Measurements from ENCODE around the gene SLC20A1. TPM values are rescaled to one million over a fixed set of nuclear protein-coding genes. Genes with fewer than 3 reads are reported as not detected.
"Not testable (repeated sequence)": the region's sequence is repeated elsewhere in the genome, so short reads cannot be mapped to it uniquely, and the experiment has no call there.

Gene SLC20A1
- total RNA-seq, 1 donor from 2014 or later, result 18.4 TPM

- Histone ChIP-seq H3K4me3 (no peak overlapping the region), H3K4me1 (no peaks in the 10 kb centered on the region), H3K27ac (no peak overlapping the region), H3K36me3 (no peaks in the 10 kb centered on the region), H3K9me3 (no peaks in the 10 kb centered on the region), H3K27me3 (no peaks in the 10 kb centered on the region)
- TF ChIP-seq CTCF (IDR thresholded peaks at IDR 0.05), result no peak
- DNase-seq (ENCODE audit: low spot score in 2 of 2), result no peak
- intact Hi-C loops (cut with DNase I), result no loop called here
Measured at GRCh38 chr2:112603731-112604130, 42.0 kb upstream of the SLC20A1 start.

- Histone ChIP-seq H3K27ac (no peak overlapping the region), H3K36me3 (no peaks in the 10 kb centered on the region), H3K27me3 (no peaks in the 10 kb centered on the region), H3K4me3 (no peak overlapping the region), H3K9me3 (no peaks in the 10 kb centered on the region), H3K4me1 (no peaks in the 10 kb centered on the region)
- intact Hi-C loops (cut with DNase I), result no loop called here
- peak in 1 of 2 donors; percentile 13 for DNase-seq (ENCODE audit: low spot score in 2 of 2)
- TF ChIP-seq CTCF (IDR thresholded peaks at IDR 0.05), result no peak
Measured at GRCh38 chr2:112604952-112605351, 40.8 kb upstream of the SLC20A1 start.

- Histone ChIP-seq H3K27me3 (no peaks in the 10 kb centered on the region), H3K27ac (no peak overlapping the region), H3K4me1 (no peaks in the 10 kb centered on the region), H3K36me3 (no peaks in the 10 kb centered on the region), H3K9me3 (no peaks in the 10 kb centered on the region), H3K4me3 (no peak overlapping the region)
- no peak for TF ChIP-seq CTCF (IDR thresholded peaks at IDR 0.05)
- intact Hi-C loops (cut with DNase I), result no loop called here
- peak in 1 of 2 donors; percentile 37 for DNase-seq (ENCODE audit: low spot score in 2 of 2)
Measured at GRCh38 chr2:112605926-112606325, 39.8 kb upstream of the SLC20A1 start.

DNA sequence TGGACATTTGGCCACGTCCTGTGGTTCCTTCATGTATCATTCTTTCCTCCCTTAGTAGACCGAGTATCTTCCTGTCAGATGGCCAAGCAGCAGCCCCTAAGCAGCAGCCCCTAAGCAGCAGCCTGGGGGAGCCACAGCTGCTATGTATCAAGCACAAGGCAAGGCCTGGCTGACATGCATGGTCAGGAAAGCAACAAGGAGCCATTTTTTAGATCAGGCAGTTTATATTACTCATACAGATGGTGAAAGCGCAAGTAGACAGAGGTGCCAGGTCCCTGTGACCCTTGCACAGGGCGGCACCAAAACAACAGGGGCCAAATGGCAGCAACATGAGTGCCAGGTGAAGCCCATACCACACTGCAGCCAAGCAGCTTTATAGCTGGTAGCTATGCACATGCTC, 39.2 kb upstream of the SLC20A1 start:
- no peaks in the 10 kb centered on the region for H3K27me3 ChIP-seq
- TF ChIP-seq CTCF (IDR thresholded peaks at IDR 0.05), result no peak
- H3K36me3 ChIP-seq, result no peaks in the 10 kb centered on the region
- peak in 1 of 2 donors; percentile 40 for DNase-seq (ENCODE audit: low spot score in 2 of 2)
- H3K4me3 ChIP-seq, result no peak overlapping the region
- H3K4me1 ChIP-seq, result no peaks in the 10 kb centered on the region
- H3K9me3 ChIP-seq, result no peaks in the 10 kb centered on the region
- H3K27ac ChIP-seq, result no peak overlapping the region
- intact Hi-C loops (cut with DNase I), result no loop called here

GRCh38 chr2:112607680-112608438, 37.9 kb upstream of the SLC20A1 start:
- H3K27ac ChIP-seq, result no peak overlapping the region
- intact Hi-C loops (cut with DNase I), result no loop called here
- no peaks in the 10 kb centered on the region for H3K27me3 ChIP-seq
- H3K4me3 ChIP-seq, result no peak overlapping the region
- no peaks in the 10 kb centered on the region for H3K9me3 ChIP-seq
- H3K4me1 ChIP-seq, result no peaks in the 10 kb centered on the region
- no peak for TF ChIP-seq CTCF (IDR thresholded peaks at IDR 0.05)
- no peaks in the 10 kb centered on the region for H3K36me3 ChIP-seq
- DNase-seq (ENCODE audit: low spot score in 2 of 2), result peak in 1 of 2 donors; percentile 18

- H3K4me3 ChIP-seq; H3K9me3 ChIP-seq; H3K27ac ChIP-seq; intact Hi-C loops (cut with DNase I); H3K27me3 ChIP-seq; H3K36me3 ChIP-seq; H3K4me1 ChIP-seq: not testable (repeated sequence)
- peak in 1 of 2 donors; percentile 8 for DNase-seq (ENCODE audit: low spot score in 2 of 2)
Measured at GRCh38 chr2:112609320-112609719, 36.4 kb upstream of the SLC20A1 start.

GRCh38 chr2:112612283-112612682, 33.5 kb upstream of the SLC20A1 start:
- H3K27ac ChIP-seq; H3K36me3 ChIP-seq; H3K9me3 ChIP-seq; H3K4me3 ChIP-seq; DNase-seq (ENCODE audit: low spot score in 2 of 2); H3K4me1 ChIP-seq; intact Hi-C loops (cut with DNase I); H3K27me3 ChIP-seq: not testable (repeated sequence)
